HG03378 (cell line): Measurements from ENCODE around the gene TMEM52B.

Source experiments
- ATAC-seq: cut with Tn5 transposase; IDR thresholded peaks from one replicate; pipeline ENCODE4 v1.9.1; 2021; ENCODE audit warnings: mild to moderate bottlenecking, moderate library complexity; ENCODE audit not compliant: unreplicated experiment

Gene TMEM52B

GRCh38 chr12:10178821-10179220, at the start of gene TMEM52B:
TSS of gene TMEM52B (plus strand) at chr12:10179032. CDS start at chr12:10179575, 543 bp downstream.
- ATAC-seq: no peak

- peak; percentile 98 for ATAC-seq
These were observed 48.8 kb upstream of the TMEM52B start, which contains the start of gene CLEC7A for GRCh38 chr12:10130042-10130441. TSS of gene CLEC7A (minus strand) at chr12:10130199. CDS start at chr12:10130082, 117 bp downstream.

- ATAC-seq: no peak
These were observed 47.6 kb upstream of the TMEM52B start for GRCh38 chr12:10131111-10131690.

GRCh38 chr12:10132850-10133370, 45.9 kb upstream of the TMEM52B start:
- no peak for ATAC-seq

- no peak for ATAC-seq
These were observed 43.7 kb upstream of the TMEM52B start for GRCh38 chr12:10135126-10135525.

- ATAC-seq: no peak
These were observed 42.1 kb upstream of the TMEM52B start for GRCh38 chr12:10136637-10137205.

- no peak for ATAC-seq
These were observed 38.8 kb upstream of the TMEM52B start for GRCh38 chr12:10140001-10140400.

- no peak for ATAC-seq
These were observed 35.7 kb upstream of the TMEM52B start for GRCh38 chr12:10142976-10143589.

GRCh38 chr12:10147714-10148403, 31.0 kb upstream of the TMEM52B start:
- ATAC-seq: peak; percentile 78

GRCh38 chr12:10151621-10152020, 27.2 kb upstream of the TMEM52B start:
- ATAC-seq: no peak

- ATAC-seq: no peak
These were observed 25.3 kb upstream of the TMEM52B start for GRCh38 chr12:10153271-10154144.

- ATAC-seq: no peak
These were observed 24.7 kb upstream of the TMEM52B start for GRCh38 chr12:10154145-10154496.

GRCh38 chr12:10155966-10156365, 22.9 kb upstream of the TMEM52B start:
- ATAC-seq: no peak

- ATAC-seq: no peak
These were observed 20.4 kb upstream of the TMEM52B start for GRCh38 chr12:10158406-10158805.

- no peak for ATAC-seq
These were observed 19.6 kb upstream of the TMEM52B start for GRCh38 chr12:10159280-10159679.

- no peak for ATAC-seq
These were observed 18.0 kb upstream of the TMEM52B start for GRCh38 chr12:10160617-10161385.

- no peak for ATAC-seq
These were observed 15.7 kb upstream of the TMEM52B start for GRCh38 chr12:10163084-10163483.

GRCh38 chr12:10165421-10165820, 13.4 kb upstream of the TMEM52B start:
- ATAC-seq: no peak

GRCh38 chr12:10167599-10167998, 11.2 kb upstream of the TMEM52B start:
- no peak for ATAC-seq

GRCh38 chr12:10169104-10169503, 9.7 kb upstream of the TMEM52B start:
- ATAC-seq: no peak
